Neural crest cell (in vitro differentiated cells): ENCODE data around the gene GPRC5C. TPM values are rescaled to one million over a fixed set of nuclear protein-coding genes. Genes with fewer than 3 reads are reported as not detected.

ENCODE experiments used
- DNase-seq: peaks from one replicate; pipeline ENCODE4 v3.0.0; 2021; ENCODE audit warnings: low read depth, mixed read lengths, low spot score
- H3K27ac Mint-ChIP-seq: one replicate; pipeline ENCODE4 v1.8.0; 2021; ENCODE audit warnings: mild to moderate bottlenecking, mixed read lengths; ENCODE audit not compliant: unreplicated experiment
- H3K27me3 Mint-ChIP-seq: 2 replicates; pipeline ENCODE4 v1.8.0; 2021; ENCODE audit warnings: low read depth, mild to moderate bottlenecking, mixed read lengths
- H3K36me3 Mint-ChIP-seq: 2 replicates; pipeline ENCODE4 v1.8.0; 2021; ENCODE audit warnings: low read depth, mild to moderate bottlenecking, mixed read lengths
- H3K4me1 Mint-ChIP-seq: 2 replicates; pipeline ENCODE4 v1.8.0; 2021; ENCODE audit warnings: mixed read lengths
- H3K4me3 Mint-ChIP-seq: one replicate; pipeline ENCODE4 v1.8.0; 2021; ENCODE audit warnings: mild to moderate bottlenecking, mixed read lengths
- H3K9me3 Mint-ChIP-seq: 2 replicates; pipeline ENCODE4 v1.8.0; 2021; ENCODE audit warnings: mixed read lengths
- total RNA-seq: library from RNA; stranded (reverse); gene quantifications from 2 replicates; pipeline ENCODE4 v1.2.1, GENCODE V29; 2021
- TF ChIP-seq, protein P1 (sequence below): fragments of 200-600 bp; sonication (generic); conservative IDR thresholded peaks from 2 replicates; pipeline ENCODE4 v1.5.0; 2021; ENCODE audit warnings: antibody characterized with exemption, mild to moderate bottlenecking

The GPRC5C gene
- total RNA-seq, 1 donor from 2014 or later = 4.6 TPM

DNA sequence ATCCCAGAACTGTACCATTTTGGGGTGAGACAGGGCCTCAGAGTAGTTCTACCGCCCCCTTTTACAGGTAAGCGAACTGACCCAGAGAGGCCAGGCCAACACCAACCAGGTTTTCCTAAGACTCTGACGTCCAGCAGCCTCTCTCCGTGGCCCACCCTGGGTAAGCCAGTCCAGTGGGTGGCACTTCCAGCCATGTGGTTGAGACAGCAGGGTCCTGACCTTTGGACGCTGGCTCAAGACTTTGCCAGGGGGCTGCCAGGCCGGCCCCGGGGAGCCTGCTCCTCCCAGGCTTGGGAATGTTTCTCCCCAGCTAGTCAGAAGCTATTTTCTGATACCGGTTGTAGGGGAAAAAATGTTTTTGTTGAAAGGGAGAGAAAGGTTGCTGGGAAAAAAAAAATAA lies 16.9 kb downstream of the GPRC5C start:
- Mint-ChIP-seq H3K36me3 (no peaks in the 10 kb centered on the region), H3K9me3 (no peaks in the 10 kb centered on the region), H3K27me3 (peaks cover 12% of the 10 kb centered on the region), H3K27ac (no peak overlapping the region), H3K4me1 (peaks cover 34% of the 10 kb centered on the region), H3K4me3 (no peak overlapping the region)
- DNase-seq = no peak
- TF ChIP-seq, protein P1, sequence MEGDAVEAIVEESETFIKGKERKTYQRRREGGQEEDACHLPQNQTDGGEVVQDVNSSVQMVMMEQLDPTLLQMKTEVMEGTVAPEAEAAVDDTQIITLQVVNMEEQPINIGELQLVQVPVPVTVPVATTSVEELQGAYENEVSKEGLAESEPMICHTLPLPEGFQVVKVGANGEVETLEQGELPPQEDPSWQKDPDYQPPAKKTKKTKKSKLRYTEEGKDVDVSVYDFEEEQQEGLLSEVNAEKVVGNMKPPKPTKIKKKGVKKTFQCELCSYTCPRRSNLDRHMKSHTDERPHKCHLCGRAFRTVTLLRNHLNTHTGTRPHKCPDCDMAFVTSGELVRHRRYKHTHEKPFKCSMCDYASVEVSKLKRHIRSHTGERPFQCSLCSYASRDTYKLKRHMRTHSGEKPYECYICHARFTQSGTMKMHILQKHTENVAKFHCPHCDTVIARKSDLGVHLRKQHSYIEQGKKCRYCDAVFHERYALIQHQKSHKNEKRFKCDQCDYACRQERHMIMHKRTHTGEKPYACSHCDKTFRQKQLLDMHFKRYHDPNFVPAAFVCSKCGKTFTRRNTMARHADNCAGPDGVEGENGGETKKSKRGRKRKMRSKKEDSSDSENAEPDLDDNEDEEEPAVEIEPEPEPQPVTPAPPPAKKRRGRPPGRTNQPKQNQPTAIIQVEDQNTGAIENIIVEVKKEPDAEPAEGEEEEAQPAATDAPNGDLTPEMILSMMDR = no peak

DNA sequence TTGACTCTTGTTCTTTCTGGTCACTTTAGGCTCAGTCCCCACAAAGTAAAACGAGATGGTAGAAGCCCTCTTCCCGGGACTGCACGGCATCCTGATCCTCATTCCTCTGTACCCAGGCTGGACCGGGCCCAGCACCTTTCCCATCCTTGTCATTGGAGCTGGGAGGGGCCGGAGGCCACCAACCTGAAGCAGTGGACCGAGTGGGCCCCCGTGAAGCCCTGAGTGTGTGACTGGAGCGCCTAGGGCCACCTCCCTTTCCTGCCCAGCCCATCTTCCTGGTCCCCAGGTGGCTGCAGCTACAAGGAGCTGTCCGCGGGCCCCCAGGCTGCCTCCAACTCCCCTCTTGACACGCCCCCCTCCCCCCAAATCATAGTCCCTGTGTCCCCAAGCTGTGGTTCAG lies 17.4 kb downstream of the GPRC5C start:
- TF ChIP-seq, protein P1 = no peak
- DNase-seq = no peak
- Mint-ChIP-seq H3K27me3 (peaks cover 12% of the 10 kb centered on the region), H3K27ac (no peak overlapping the region), H3K36me3 (no peaks in the 10 kb centered on the region), H3K9me3 (no peaks in the 10 kb centered on the region), H3K4me1 (peaks cover 30% of the 10 kb centered on the region), H3K4me3 (no peak overlapping the region)

DNA sequence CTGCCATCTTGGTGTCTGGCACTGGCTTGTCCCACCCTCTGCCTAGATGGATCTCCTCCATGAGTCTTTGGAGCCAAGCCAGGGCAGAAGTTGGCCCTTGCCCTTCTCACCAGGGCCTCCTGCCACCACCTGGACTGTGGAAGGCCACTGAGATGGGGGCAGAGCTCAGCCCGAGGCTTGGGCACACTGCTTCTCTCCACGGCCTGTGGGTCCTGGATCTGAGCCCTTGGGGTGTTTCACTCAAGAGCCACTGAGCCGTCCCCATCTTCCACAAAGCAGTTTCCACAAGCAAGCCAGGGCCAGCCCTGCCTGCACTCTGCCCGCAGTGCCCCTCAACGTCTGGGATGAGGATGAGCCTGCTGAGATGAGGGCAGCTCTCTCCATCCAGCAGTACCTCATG lies 17.9 kb downstream of the GPRC5C start:
- Mint-ChIP-seq H3K27me3 (peaks cover 12% of the 10 kb centered on the region), H3K4me3 (no peak overlapping the region), H3K9me3 (no peaks in the 10 kb centered on the region), H3K4me1 (peaks cover 30% of the 10 kb centered on the region), H3K27ac (no peak overlapping the region), H3K36me3 (no peaks in the 10 kb centered on the region)
- TF ChIP-seq, protein P1 = no peak
- no peak for DNase-seq

DNA sequence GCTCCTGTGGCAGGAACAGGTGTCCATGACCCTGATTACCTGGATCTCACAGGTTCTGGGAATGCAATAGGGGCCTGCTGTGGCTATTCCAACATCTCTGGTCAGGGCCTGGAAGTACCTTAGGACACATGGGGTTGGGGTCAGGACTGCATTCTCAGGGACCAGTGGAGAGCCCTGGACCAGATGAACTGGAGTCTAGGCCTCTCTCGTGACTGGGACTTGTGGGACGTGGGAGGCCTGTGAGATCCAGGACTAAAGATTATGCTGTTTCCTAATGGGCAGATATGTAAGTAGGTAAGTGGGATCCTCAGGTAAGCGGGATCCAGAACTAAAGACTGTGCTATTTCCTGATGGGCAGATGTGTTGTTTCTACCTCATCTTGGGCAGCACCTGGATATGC lies 18.3 kb downstream of the GPRC5C start:
- TF ChIP-seq, protein P1 = no peak
- Mint-ChIP-seq H3K27ac (peak overlapping the region; percentile 57), H3K4me1 (peaks cover 32% of the 10 kb centered on the region), H3K27me3 (peaks cover 12% of the 10 kb centered on the region), H3K9me3 (no peaks in the 10 kb centered on the region), H3K4me3 (no peak overlapping the region), H3K36me3 (no peaks in the 10 kb centered on the region)
- no peak for DNase-seq

DNA sequence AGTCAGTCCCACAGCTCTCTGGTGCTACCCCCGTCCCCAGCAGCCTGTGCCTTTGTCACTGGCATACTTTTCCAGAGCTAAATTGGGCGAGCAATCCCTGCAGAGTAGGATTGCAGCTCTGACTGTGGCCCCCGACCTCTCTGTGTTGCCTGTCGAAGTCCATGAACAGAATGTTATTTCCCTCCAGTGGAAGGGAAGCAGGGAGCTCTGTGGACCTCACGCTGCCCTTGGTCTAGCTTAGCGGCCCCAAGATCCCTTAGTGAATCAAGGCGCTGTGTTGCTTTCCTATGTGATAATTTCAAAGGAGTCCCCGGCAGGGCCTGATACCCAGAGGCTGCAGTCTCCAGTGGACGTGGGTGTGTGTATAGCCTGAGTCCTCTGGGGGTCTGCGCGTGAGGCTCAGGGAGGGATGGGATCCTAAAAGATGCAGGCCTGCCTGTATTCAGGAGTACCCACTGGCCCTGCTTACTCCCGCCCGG lies 19.1 kb downstream of the GPRC5C start:
- Mint-ChIP-seq H3K9me3 (no peaks in the 10 kb centered on the region), H3K27ac (peak overlapping the region; percentile 20), H3K4me1 (peaks cover 37% of the 10 kb centered on the region), H3K4me3 (peak overlapping the region; percentile 50), H3K27me3 (peaks cover 12% of the 10 kb centered on the region), H3K36me3 (no peaks in the 10 kb centered on the region)
- TF ChIP-seq, protein P1 = no peak
- DNase-seq = no peak

DNA sequence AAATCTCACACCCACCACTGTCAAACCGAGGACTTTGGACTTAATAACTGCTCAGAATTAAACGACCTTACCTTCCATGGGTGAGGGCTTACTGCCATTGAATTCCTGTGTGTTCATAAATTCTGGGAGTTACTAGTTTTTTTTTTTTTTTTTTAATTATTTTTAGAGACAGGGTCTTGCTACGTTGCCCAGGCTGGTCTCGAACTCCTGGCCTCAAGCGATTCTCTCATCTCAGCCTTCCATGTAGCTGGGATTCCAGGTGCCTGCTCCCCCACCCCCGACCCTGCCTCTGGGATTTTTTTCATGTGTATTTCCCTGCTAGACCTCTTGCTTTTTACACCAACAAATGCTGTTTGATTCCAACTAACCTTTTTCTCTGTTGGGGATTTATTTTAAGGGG lies 19.7 kb downstream of the GPRC5C start:
- no peak for DNase-seq
- TF ChIP-seq, protein P1 = no peak
- Mint-ChIP-seq H3K27ac (no peak overlapping the region), H3K4me1 (peaks cover 40% of the 10 kb centered on the region), H3K9me3 (no peaks in the 10 kb centered on the region), H3K27me3 (peaks cover 12% of the 10 kb centered on the region), H3K36me3 (no peaks in the 10 kb centered on the region), H3K4me3 (peak overlapping the region; percentile 50)
